HG03025 (cell line): ENCODE results near the gene UBE2F.
A peak's percentile ranks its signal among the peaks of the same experiment; 100 is the strongest.
"Not testable (repeated sequence)": the region's sequence is repeated elsewhere in the genome, so short reads cannot be mapped to it uniquely, and the experiment has no call there.

Experiments used
- ATAC-seq: cut with Tn5 transposase; IDR thresholded peaks from one replicate; pipeline ENCODE4 v1.9.1; 2021; ENCODE audit warnings: mild to moderate bottlenecking, moderate library complexity; ENCODE audit not compliant: unreplicated experiment, low FRiP score

The UBE2F gene

GRCh38 chr2:237977380-237977779 lies 10.6 kb downstream of the UBE2F start:
- ATAC-seq = no peak

GRCh38 chr2:237978058-237978712 lies 11.4 kb downstream of the UBE2F start:
- no peak for ATAC-seq

- ATAC-seq = no peak
These were observed 12.5 kb downstream of the UBE2F start for GRCh38 chr2:237979331-237979730.

GRCh38 chr2:237980087-237980486 lies 13.3 kb downstream of the UBE2F start:
- ATAC-seq = no peak

GRCh38 chr2:237980751-237981150 lies 13.9 kb downstream of the UBE2F start:
- ATAC-seq = no peak

- ATAC-seq = not testable (repeated sequence)
These were observed 14.8 kb downstream of the UBE2F start for GRCh38 chr2:237981621-237982020.

- no peak for ATAC-seq
These were observed 15.4 kb downstream of the UBE2F start for GRCh38 chr2:237982039-237982725.

GRCh38 chr2:237983922-237984321 lies 17.1 kb downstream of the UBE2F start:
- no peak for ATAC-seq

GRCh38 chr2:237987268-237987667 lies 20.5 kb downstream of the UBE2F start:
- ATAC-seq = no peak

GRCh38 chr2:237993701-237994100 lies 26.9 kb downstream of the UBE2F start:
- ATAC-seq = no peak

GRCh38 chr2:237995036-237995435 lies 28.2 kb downstream of the UBE2F start:
- ATAC-seq = no peak

GRCh38 chr2:237996021-237996593 lies 29.3 kb downstream of the UBE2F start:
- no peak for ATAC-seq

- no peak for ATAC-seq
These were observed 30.7 kb downstream of the UBE2F start for GRCh38 chr2:237997521-237997920.

- peak; percentile 80 for ATAC-seq
These were observed 31.7 kb downstream of the UBE2F start for GRCh38 chr2:237998530-237998929.

- no peak for ATAC-seq
These were observed 36.6 kb downstream of the UBE2F start for GRCh38 chr2:238003234-238004031.

GRCh38 chr2:238004077-238004830 lies 37.4 kb downstream of the UBE2F start:
- ATAC-seq = no peak

- no peak for ATAC-seq
These were observed 38.7 kb downstream of the UBE2F start for GRCh38 chr2:238005528-238005927.

- no peak for ATAC-seq
These were observed 39.7 kb downstream of the UBE2F start for GRCh38 chr2:238006510-238006909.

GRCh38 chr2:238007924-238008323 lies 41.1 kb downstream of the UBE2F start:
- no peak for ATAC-seq

GRCh38 chr2:238009563-238009962 lies 42.7 kb downstream of the UBE2F start:
- ATAC-seq = no peak
